GM19468 (cell line): ENCODE results near the gene HEATR5A.
"Not testable (repeated sequence)": the region's sequence is repeated elsewhere in the genome, so short reads cannot be mapped to it uniquely, and the experiment has no call there.

ENCODE experiments used
- ATAC-seq: cut with Tn5 transposase; IDR thresholded peaks from one replicate; pipeline ENCODE4 v1.9.1; 2021; ENCODE audit warnings: mild to moderate bottlenecking, moderate library complexity, moderate number of reproducible peaks; ENCODE audit not compliant: unreplicated experiment; ENCODE audit errors: extremely low read depth

Gene HEATR5A

DNA sequence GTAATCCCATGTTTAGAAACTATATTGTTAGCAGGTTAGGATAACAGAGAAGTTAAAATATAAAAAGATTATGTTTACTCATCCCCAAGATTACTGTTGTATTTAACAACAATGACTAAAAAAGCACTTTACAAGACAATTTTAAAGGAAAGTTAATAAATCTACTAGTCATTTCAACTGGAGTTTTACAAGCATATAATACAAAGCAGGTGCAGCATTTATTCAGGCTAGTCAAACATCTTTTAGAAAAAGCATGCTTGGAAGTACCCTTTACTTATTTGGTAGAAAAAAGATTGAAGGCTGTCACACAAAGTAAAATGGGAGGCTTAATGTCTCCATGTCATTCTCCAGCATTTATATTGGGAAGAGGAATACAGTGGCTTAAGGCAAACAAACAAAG is 80.6 kb downstream of the HEATR5A start:
- no peak for ATAC-seq

GRCh38 chr14:31337331-31337730 is 83.0 kb downstream of the HEATR5A start:
- ATAC-seq = no peak

DNA sequence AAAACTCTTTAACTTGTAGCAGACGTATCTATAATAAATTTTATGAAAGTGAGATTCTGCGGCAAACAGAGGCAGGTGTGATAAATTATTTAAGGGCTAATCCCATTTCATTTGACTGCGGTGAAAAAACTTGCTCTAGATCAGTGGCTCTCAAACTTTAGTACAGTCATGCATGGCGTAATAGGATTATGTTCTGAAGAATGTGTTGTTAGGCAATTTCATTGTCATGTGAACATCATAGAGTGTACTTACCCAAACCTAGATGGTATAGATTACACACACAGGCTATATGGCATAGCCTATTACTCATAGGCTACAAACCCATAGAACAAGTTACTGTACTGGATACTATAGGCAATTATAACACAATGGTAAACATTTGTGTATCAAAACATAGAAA is 83.7 kb downstream of the HEATR5A start:
- ATAC-seq = no peak

- not testable (repeated sequence) for ATAC-seq
Observed at GRCh38 chr14:31331395-31331794, 89.0 kb downstream of the HEATR5A start.

GRCh38 chr14:31329876-31330521 is 90.4 kb downstream of the HEATR5A start:
- not testable (repeated sequence) for ATAC-seq

- ATAC-seq = no peak
Observed at GRCh38 chr14:31326111-31326510, 94.2 kb downstream of the HEATR5A start.

GRCh38 chr14:31323419-31323818 is 96.9 kb downstream of the HEATR5A start:
- ATAC-seq = no peak

GRCh38 chr14:31320922-31321766 is 99.2 kb downstream of the HEATR5A start:
- no peak for ATAC-seq

- ATAC-seq = no peak
Observed at GRCh38 chr14:31320216-31320615, 100.1 kb downstream of the HEATR5A start.

- no peak for ATAC-seq
Observed at GRCh38 chr14:31319701-31320100, 100.6 kb downstream of the HEATR5A start.

GRCh38 chr14:31312934-31313333 is 107.4 kb downstream of the HEATR5A start:
- no peak for ATAC-seq

DNA sequence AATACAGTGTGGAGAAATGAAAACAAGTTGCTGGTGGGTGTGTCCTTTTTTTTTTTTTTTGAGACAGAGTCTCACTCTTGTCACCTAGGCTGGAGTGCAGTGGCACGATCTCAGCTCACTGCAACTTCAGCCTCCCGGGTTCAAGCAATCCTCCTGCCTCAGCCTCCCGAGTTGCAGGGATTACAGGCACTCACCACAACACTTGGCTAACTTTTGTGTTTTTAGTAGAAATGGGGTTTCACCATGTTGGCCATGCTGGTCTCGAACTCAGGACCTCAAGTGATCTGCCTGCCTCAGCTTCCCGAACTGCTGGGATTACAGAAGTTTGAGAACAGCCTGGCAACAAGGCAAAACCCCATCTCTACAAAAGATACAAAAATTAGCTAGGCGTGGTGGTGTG is 108.0 kb downstream of the HEATR5A start:
- ATAC-seq = not testable (repeated sequence)

GRCh38 chr14:31307618-31308017 is 112.7 kb downstream of the HEATR5A start:
- ATAC-seq = no peak

GRCh38 chr14:31307198-31307597 is 113.2 kb downstream of the HEATR5A start:
- ATAC-seq = no peak

DNA sequence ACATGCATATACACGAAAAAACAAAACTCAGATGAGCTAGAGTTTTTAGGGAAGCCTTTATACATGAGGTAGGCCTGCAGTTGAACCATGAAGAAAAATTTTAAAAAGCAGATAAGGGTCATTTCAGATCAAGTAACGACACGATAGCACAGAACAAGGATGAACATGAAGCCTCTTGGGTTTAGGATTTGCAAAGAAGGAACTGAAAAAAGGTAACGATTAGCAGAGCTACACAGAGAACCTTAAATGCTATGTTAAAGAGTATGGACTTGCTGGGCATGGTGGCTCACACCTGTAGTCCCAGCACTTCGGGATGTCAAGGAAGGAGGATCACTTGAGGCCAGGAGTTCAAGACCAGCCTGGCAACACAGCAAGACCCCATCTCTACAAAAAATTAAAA is 116.7 kb downstream of the HEATR5A start:
- no peak for ATAC-seq

DNA sequence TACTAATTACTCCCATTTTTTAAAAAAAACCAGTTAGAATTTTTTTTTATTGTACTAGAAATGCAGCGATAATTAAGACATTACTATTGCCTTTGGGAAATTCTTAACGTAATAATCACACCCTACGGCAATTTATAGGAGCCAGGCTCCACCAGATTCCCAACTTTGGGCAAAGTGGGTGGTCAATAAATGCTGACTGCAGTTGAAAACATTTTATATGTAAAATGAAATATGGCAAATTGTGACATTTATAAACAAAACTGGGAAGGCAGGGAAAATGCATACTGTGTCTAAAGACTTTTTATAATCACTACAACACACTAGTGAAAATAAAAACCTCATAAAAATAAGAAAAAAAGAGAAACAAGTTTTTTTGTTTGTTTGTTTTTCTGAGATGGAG is 119.5 kb downstream of the HEATR5A start:
- ATAC-seq = no peak

DNA sequence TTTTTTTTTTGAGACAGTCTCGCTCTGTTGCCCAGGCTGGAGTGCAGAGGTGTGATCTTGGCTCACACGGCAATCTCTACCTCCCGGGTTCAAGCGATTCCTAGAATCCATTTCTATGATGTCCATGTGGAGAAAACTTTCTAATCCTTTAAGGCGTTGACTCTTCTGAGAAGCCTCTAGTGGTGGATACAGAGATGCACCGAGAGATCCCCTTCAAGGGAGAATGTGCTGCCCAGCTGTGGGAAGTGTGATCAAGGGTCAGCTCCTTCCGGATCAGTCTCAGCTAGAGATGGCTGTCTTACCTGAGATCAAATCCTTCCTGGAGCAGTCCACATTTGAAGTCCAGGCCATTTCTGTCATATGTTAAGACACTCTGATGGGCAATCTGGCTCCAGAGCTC is 120.1 kb downstream of the HEATR5A start:
- ATAC-seq = no peak

DNA sequence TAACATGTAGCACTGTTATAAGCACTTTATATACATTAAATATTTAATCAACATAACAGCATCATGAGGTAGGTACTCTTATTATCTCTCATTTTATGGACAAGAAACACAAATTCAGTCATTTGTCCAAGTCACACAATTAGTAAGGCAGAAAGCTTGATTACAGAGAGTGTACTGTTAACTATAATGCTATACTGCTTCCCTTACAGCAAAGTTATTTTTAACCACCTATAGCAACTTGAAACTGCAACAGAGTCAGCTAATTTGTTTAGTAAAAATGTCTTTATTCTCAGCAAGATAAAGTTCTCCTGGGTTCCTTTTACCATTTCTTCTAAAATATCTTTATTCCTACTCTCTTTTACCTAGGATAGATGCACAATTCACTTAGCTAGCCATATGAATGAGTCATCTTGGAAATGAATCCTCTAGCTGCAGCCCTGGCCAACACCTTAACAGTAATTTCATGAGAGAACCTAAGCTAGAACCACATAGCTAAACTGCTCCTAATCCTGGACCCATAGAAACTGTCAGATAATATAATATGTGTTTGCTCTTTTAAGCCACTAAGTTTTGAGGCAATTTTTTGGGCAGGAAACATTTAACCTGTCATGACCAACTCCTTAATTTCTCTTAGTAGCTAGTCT is 122.5 kb downstream of the HEATR5A start:
- no peak for ATAC-seq

- ATAC-seq = no peak
Observed at GRCh38 chr14:31297112-31297511, 123.2 kb downstream of the HEATR5A start.

GRCh38 chr14:31294746-31295405 is 125.5 kb downstream of the HEATR5A start:
- ATAC-seq = no peak
